ENCODE results near the gene PRKD2.

GRCh38 chr19:46648961-46649960, 67.7 kb downstream of the PRKD2 start:
- no peak for TF ChIP-seq CTCF (IDR thresholded peaks at IDR 0.05; ENCODE audit: low read depth, low read length)
- TF ChIP-seq EZH2phosphoT487 (IDR thresholded peaks at IDR 0.05; ENCODE audit: low read depth), result no peak

Measured in OCI-LY3 (cell line).